Left lung (tissue), 10 donors: ENCODE data around the gene TWF2. TPM values are rescaled to one million over a fixed set of nuclear protein-coding genes. Genes with fewer than 3 reads are reported as not detected.
A peak's percentile ranks its signal among the peaks of the same experiment; 100 is the strongest.

Source experiments
- ATAC-seq: fragments of 200-7000 bp; cut with Tn5 transposase; one replicate; pipeline ENCODE4 v1.9.1; 2020; ENCODE audit warnings: moderate library complexity
- DNase-seq, 4 donors: peaks; one replicate each; pipeline ENCODE4 v3.0.0-alpha.2; 2013 to 2020
- H3K27ac ChIP-seq, 2 donors: fragments of 200-600 bp; sonication (generic) in 1 of 2; one replicate each; pipeline versions ENCODE4 v1.5.0 to v1.8.0; 2020 to 2021
- H3K27me3 ChIP-seq, 2 donors: fragments of 200-600 bp; sonication (generic) in 1 of 2; one replicate each; pipeline versions ENCODE4 v1.5.0 to v1.8.0; 2020 to 2021
- H3K36me3 ChIP-seq, 2 donors: fragments of 200-600 bp; sonication (generic) in 1 of 2; one replicate each; pipeline versions ENCODE4 v1.5.0 to v1.8.0; 2020 to 2021
- H3K4me1 ChIP-seq, 2 donors: fragments of 200-600 bp; one replicate each; pipeline ENCODE4 v1.8.0; 2021
- H3K4me3 ChIP-seq, 2 donors: fragments of 200-600 bp; sonication (generic) in 1 of 2; one replicate each; pipeline versions ENCODE4 v1.5.0 to v1.8.0; 2020 to 2021; ENCODE audit warnings: mild to moderate bottlenecking in 1 of 2
- H3K9me3 ChIP-seq, 2 donors: fragments of 200-600 bp; sonication (generic) in 1 of 2; one replicate each; pipeline versions ENCODE4 v1.5.0 to v1.8.0; 2020 to 2021
- intact Hi-C, 2 donors: fragments of 100-400 bp; cut with DNase I; formaldehyde crosslinking; loops; one replicate each; pipeline versions ENCODE4 v1.11.2 to v1.14.2; 2022
- polyA plus RNA-seq, 6 donors: library from polyadenylated mRNA; unstranded; fragments of 120-200 nt; gene quantifications; one replicate each; pipeline ENCODE4 v1.2.1, GENCODE V29; 2013; ENCODE audit not compliant: insufficient read length in 6 of 6
- total RNA-seq, 2 donors: library from RNA; stranded (reverse); fragmentation: NEBNext Ultra II Directional; extraction: Animal tissue kit (Norgen Biotek cat#: 25700); gene quantifications; one replicate each; pipeline ENCODE4 v1.2.1, GENCODE V29; 2021
- TF ChIP-seq, protein P1 (sequence below), 2 donors: fragments of 200-600 bp; sonication (generic) in 1 of 2; IDR thresholded peaks; one replicate each; pipeline versions ENCODE4 v1.5.0 to v1.8.0; 2021; ENCODE audit warnings: antibody characterized with exemption in 2 of 2
- donor health status: DM: no; HTN: yes; CAD: no.
- donor health status: DM: no; HTN: no; CAD: no.

TWF2 gene
- total and polyA plus RNA-seq, 8 donors, result 28.9 to 77.5 (median 32.4) TPM

DNA sequence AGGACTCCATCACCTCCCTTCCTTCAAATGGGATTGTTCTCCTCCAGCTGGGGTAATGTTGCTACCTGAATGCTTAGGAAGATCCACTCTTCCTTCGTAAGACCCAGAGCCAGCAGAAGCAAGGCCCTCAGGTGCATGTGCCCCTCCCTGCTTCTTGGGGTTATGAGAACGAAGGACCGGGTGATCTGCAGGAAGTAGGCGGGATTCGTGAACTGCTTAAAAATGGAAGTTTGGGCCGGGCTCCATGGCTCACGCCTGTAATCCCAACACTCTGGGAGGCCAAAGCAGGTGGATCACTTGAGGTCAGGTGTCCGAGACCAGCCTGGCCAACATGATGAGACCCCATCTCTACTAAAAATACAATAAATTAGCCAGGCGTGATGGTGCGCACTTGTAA is 21.6 kb downstream of the TWF2 start:
- Histone ChIP-seq H3K4me1 (peaks cover 20 to 64% of the 10 kb centered on the region in 2 donors), H3K27ac (peak overlapping the region; percentile 46 to 77)

DNA sequence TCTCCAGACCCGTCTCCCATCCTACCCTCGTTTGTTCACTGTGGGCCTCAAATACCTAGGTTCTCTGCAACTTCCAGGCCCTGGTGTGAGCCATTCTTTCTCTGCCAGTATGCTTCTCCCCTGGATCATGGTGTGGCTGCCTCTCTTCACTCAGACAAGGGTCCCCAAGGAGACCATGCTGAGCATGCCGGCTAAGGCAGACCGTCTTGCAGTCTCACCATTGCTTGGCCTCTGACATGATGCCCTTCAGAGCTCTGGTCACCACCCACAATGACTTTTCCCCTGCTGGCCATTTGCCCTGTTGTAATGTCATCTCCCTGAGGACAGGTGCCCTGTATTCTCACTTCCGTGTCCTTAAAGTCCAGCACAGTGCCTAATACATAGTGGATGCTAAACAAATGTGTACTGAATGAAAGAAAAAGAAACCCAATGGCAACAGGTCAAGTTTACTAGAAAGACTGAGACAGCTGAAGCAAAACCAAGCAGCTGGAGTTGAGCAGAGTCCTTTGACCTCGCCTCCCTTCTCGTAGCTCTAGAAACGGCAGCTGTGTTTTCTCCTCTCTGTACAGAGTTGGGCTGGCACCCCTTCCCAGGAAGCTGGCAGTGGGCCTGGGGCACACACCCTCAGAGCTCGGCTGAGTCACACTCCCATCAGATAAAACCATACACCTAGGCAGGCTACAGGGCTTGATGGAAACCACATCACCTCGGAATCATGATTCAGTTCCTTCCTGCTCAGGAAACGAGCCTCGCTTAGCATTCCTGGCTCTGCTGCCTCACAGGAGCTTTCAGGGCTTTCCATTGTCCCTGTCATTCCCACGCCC is 22.2 kb downstream of the TWF2 start:
- no peaks in the 10 kb centered on the region for H3K9me3 ChIP-seq
- no peaks in the 10 kb centered on the region for H3K27me3 ChIP-seq
- peaks cover 8 to 54% of the 10 kb centered on the region in 2 donors for H3K36me3 ChIP-seq
- peak; percentile 84 for ATAC-seq
- intact Hi-C loops, result no loop called here
- H3K4me3 ChIP-seq, result no peak overlapping the region
- peaks cover 20 to 60% of the 10 kb centered on the region in 2 donors for H3K4me1 ChIP-seq
- DNase-seq, result peak in 3 of 4 donors; percentile 60 to 86 (median 75)
- TF ChIP-seq, protein P1, sequence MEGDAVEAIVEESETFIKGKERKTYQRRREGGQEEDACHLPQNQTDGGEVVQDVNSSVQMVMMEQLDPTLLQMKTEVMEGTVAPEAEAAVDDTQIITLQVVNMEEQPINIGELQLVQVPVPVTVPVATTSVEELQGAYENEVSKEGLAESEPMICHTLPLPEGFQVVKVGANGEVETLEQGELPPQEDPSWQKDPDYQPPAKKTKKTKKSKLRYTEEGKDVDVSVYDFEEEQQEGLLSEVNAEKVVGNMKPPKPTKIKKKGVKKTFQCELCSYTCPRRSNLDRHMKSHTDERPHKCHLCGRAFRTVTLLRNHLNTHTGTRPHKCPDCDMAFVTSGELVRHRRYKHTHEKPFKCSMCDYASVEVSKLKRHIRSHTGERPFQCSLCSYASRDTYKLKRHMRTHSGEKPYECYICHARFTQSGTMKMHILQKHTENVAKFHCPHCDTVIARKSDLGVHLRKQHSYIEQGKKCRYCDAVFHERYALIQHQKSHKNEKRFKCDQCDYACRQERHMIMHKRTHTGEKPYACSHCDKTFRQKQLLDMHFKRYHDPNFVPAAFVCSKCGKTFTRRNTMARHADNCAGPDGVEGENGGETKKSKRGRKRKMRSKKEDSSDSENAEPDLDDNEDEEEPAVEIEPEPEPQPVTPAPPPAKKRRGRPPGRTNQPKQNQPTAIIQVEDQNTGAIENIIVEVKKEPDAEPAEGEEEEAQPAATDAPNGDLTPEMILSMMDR (IDR thresholded peaks at IDR 0.05), result no peak
- H3K27ac ChIP-seq, result peak overlapping the region; percentile 46 to 77

More for the DNA sequence above, 21.6 kb downstream of the TWF2 start:
- DNase-seq, result no peak
- H3K36me3 ChIP-seq, result peaks cover 8 to 50% of the 10 kb centered on the region in 2 donors
- TF ChIP-seq, protein P1 (IDR thresholded peaks at IDR 0.05), result no peak
- intact Hi-C loops, result no loop called here
- no peak for ATAC-seq
- no peaks in the 10 kb centered on the region for H3K27me3 ChIP-seq
- no peaks in the 10 kb centered on the region for H3K9me3 ChIP-seq
- H3K4me3 ChIP-seq, result no peak overlapping the region

DNA sequence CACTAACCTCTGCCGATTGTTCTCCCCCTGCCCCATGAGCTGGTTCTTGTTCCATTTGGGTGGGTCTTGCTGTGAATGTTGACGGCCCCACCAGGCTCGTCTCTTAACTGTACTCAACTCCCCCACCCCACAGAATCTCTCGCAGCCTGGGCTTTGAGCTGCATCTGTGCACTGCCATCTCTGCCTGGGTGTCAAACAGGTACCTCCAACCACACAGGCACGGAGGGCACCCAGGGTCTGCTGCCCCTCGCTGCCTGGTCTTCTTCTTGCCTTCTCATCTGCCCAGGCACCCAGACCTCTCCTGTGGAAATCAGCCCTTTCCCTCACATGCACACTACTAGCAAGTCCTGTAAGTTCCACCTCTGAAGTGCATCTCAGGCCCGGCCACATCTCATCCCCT is 23.6 kb downstream of the TWF2 start:
- DNase-seq (peak in 1 of 4 donors; percentile 22), ATAC-seq (no peak)
- Histone ChIP-seq H3K27ac (peak overlapping the region in 1 of 2 donors; percentile 77), H3K4me1 (peaks cover 20 to 64% of the 10 kb centered on the region in 2 donors), H3K4me3 (no peak overlapping the region), H3K9me3 (no peaks in the 10 kb centered on the region), H3K36me3 (peaks cover 8 to 61% of the 10 kb centered on the region in 2 donors), H3K27me3 (no peaks in the 10 kb centered on the region)
- intact Hi-C loops, result no loop called here
- TF ChIP-seq, protein P1 (IDR thresholded peaks at IDR 0.05), result no peak

DNA sequence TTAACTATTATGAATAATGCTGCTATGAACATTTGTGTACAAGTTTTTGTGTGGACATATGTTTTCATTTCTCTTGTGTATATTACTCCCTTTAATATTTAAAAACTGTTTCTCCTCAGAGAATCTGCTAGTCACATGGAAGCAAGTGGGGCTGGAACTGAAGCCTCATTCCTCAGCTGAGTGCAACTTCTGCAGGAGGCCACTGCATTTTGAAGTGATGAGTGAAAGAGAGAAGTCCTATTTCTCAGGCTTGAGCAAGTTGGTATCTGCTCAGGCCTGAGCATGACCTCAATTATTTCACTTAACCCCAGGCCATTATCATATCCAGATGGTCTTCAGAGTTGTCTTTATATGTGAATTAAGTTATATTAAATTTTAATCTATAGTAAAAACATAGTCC is 25.1 kb downstream of the TWF2 start:
- TF ChIP-seq, protein P1 (IDR thresholded peaks at IDR 0.05), result no peak
- Histone ChIP-seq H3K9me3 (no peaks in the 10 kb centered on the region), H3K4me3 (no peak overlapping the region), H3K4me1 (peaks cover 20 to 60% of the 10 kb centered on the region in 2 donors), H3K27ac (peak overlapping the region in 1 of 2 donors; percentile 20), H3K36me3 (peaks cover 12 to 75% of the 10 kb centered on the region in 2 donors), H3K27me3 (no peaks in the 10 kb centered on the region)
- intact Hi-C loops, result no loop called here
- DNase-seq (no peak), ATAC-seq (no peak)

DNA sequence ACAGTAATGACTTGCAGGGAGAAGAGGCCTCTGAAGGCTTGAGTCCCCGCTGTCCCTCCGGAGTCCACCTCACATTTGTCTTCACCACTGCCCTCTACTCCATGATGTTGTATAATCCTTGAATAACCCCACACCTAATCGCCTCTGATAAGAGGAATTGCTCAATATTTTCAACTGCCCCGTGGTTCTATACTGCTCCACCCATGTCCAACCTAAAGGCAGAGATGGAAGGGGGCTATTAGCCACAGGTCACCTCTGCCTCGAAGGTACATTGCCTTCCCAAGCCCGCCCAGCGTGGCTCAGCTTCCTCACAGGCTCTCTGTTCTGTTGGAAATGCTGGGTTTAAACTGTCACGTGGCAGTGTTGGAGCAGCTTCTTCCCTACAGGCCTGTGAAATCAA is 26.0 kb downstream of the TWF2 start:
- H3K27ac ChIP-seq, result peak overlapping the region in 1 of 2 donors; percentile 28
- DNase-seq (peak in 1 of 4 donors; percentile 47), ATAC-seq (no peak)
- H3K4me3 ChIP-seq, result no peak overlapping the region
- no peaks in the 10 kb centered on the region for H3K27me3 ChIP-seq
- no peaks in the 10 kb centered on the region for H3K9me3 ChIP-seq
- TF ChIP-seq, protein P1 (IDR thresholded peaks at IDR 0.05), result no peak
- H3K4me1 ChIP-seq, result peaks cover 16 to 51% of the 10 kb centered on the region in 2 donors
- H3K36me3 ChIP-seq, result peaks cover 12 to 84% of the 10 kb centered on the region in 2 donors
- intact Hi-C loops, result no loop called here
